Osteocyte (in vitro differentiated cells): Measurements from ENCODE around the gene MAPK1. TPM values are rescaled to one million over a fixed set of nuclear protein-coding genes. Genes with fewer than 3 reads are reported as not detected.
A peak's percentile ranks its signal among the peaks of the same experiment; 100 is the strongest.
"Not testable (repeated sequence)": the region's sequence is repeated elsewhere in the genome, so short reads cannot be mapped to it uniquely, and the experiment has no call there.

Source experiments
- DNase-seq: peaks from one replicate; pipeline ENCODE4 v3.0.0; 2021; ENCODE audit warnings: mixed read lengths; ENCODE audit not compliant: unreplicated experiment; ENCODE audit errors: extremely low spot score
- H3K27ac Mint-ChIP-seq: one replicate; pipeline ENCODE4 v1.8.0; 2021; ENCODE audit warnings: mild to moderate bottlenecking, mixed read lengths; ENCODE audit not compliant: unreplicated experiment
- H3K27me3 Mint-ChIP-seq: one replicate; pipeline ENCODE4 v1.8.0; 2021; ENCODE audit warnings: mixed read lengths; ENCODE audit not compliant: unreplicated experiment
- H3K36me3 Mint-ChIP-seq: one replicate; pipeline ENCODE4 v1.8.0; 2021; ENCODE audit warnings: mixed read lengths; ENCODE audit not compliant: unreplicated experiment
- H3K4me1 Mint-ChIP-seq: one replicate; pipeline ENCODE4 v1.8.0; 2021; ENCODE audit warnings: mixed read lengths; ENCODE audit not compliant: unreplicated experiment
- H3K4me3 Mint-ChIP-seq: one replicate; pipeline ENCODE4 v1.8.0; 2021; ENCODE audit warnings: mild to moderate bottlenecking, moderate library complexity, mixed read lengths; ENCODE audit not compliant: unreplicated experiment
- H3K9me3 Mint-ChIP-seq: one replicate; pipeline ENCODE4 v1.8.0; 2021; ENCODE audit warnings: mixed read lengths; ENCODE audit not compliant: unreplicated experiment
- total RNA-seq: library from RNA; stranded (reverse); gene quantifications from 2 replicates; pipeline ENCODE4 v1.2.1, GENCODE V29; 2021
- TF ChIP-seq, protein P1 (sequence below): fragments of 200-600 bp; sonication (generic); IDR thresholded peaks from 2 replicates; pipeline ENCODE4 v1.5.0; 2021; ENCODE audit warnings: antibody characterized with exemption, mild to moderate bottlenecking, moderate library complexity

The MAPK1 gene
- total RNA-seq, 1 donor from 2014 or later, result 159 TPM

DNA sequence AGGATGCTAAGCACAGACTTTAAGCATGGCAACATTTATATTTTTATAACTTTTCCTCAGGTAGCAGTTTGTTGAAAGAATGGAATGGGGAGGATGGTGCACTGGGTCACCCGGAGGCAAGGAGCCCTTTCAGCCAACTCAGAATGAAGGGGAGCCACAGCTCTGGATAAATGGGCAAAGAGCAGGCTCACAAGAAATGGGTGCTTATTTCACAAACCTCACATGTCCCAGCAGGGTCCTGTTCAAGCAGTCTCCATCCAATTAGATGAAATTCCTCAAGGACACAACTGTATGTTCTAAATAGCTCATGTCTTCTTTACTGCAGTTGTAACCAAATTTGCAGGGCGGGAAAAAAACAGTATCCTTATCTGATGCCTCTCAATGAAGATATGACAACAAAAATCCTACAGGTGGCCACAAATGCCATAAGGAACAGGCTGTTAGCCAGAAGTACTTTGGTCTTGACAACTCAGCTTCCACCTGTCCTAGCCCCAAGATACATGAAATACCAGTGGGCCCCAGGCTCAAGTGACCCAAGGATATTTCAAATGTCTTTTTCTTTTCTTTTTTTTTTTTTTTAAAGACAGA lies 48.2 kb downstream of the MAPK1 start:
- Mint-ChIP-seq H3K4me1 (peaks cover 51% of the 10 kb centered on the region), H3K4me3 (no peak overlapping the region), H3K27ac (peak overlapping the region; percentile 98), H3K36me3 (no peaks in the 10 kb centered on the region), H3K27me3 (no peaks in the 10 kb centered on the region), H3K9me3 (no peaks in the 10 kb centered on the region)
- TF ChIP-seq, protein P1, sequence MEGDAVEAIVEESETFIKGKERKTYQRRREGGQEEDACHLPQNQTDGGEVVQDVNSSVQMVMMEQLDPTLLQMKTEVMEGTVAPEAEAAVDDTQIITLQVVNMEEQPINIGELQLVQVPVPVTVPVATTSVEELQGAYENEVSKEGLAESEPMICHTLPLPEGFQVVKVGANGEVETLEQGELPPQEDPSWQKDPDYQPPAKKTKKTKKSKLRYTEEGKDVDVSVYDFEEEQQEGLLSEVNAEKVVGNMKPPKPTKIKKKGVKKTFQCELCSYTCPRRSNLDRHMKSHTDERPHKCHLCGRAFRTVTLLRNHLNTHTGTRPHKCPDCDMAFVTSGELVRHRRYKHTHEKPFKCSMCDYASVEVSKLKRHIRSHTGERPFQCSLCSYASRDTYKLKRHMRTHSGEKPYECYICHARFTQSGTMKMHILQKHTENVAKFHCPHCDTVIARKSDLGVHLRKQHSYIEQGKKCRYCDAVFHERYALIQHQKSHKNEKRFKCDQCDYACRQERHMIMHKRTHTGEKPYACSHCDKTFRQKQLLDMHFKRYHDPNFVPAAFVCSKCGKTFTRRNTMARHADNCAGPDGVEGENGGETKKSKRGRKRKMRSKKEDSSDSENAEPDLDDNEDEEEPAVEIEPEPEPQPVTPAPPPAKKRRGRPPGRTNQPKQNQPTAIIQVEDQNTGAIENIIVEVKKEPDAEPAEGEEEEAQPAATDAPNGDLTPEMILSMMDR, result no peak
- DNase-seq, result no peak

DNA sequence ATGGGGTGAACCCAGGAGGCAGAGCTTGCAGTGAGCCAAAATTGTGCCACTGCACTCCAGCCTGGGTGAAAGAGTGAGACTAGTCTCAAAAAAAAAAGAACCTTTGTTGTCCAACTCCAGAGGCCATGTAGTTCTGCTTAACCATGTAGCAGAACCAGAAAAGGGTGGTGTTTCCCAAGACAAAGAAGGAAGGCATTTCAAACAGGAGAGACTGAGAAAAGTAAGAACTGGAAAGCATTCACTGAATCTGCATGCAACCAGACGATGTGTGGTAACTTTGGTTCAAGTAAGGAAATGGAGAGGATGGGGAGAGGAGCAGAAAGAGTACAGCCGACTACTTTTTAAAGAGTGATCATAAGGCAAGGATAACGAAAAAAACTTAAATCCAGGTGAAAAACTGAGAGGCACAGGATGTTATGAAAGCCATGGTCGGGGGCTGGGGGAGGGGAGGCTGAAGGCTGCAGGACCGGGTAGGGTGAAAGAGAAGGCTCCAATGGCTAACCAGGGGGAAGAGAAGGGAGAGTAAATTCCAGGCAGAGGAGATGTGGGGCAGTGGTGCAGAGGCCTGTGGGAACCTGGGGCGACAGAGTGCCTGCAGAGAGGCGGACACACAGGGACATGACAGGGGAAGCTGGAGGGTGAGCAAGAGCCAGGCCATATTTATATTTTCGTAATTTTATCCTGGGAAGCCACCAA lies 48.8 kb downstream of the MAPK1 start:
- H3K9me3 Mint-ChIP-seq, result no peaks in the 10 kb centered on the region
- H3K27me3 Mint-ChIP-seq, result no peaks in the 10 kb centered on the region
- peak overlapping the region; percentile 98 for H3K27ac Mint-ChIP-seq
- H3K4me1 Mint-ChIP-seq, result peaks cover 46% of the 10 kb centered on the region
- H3K4me3 Mint-ChIP-seq, result no peak overlapping the region
- H3K36me3 Mint-ChIP-seq, result no peaks in the 10 kb centered on the region
- DNase-seq, result no peak
- TF ChIP-seq, protein P1, result no peak

DNA sequence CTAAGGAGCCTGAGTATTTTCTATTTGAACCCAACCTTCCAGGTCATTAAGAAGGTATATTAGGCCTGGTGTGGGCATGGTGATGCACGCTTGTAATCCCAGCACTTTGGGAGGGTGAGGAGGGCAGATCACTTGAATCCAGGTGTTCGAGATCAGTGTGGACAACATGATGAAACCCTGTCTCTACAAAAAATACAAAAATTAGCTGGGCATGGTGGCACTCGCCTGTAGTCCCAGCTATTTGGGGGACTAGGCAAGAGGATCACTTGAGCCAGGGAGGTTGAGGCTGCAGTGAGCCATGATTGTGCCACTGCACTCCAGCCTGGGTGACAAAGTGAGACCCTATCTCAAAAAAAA lies 50.0 kb downstream of the MAPK1 start:
- DNase-seq, H3K36me3 Mint-ChIP-seq, H3K27me3 Mint-ChIP-seq, H3K9me3 Mint-ChIP-seq, H3K4me3 Mint-ChIP-seq: not testable (repeated sequence)
- H3K4me1 Mint-ChIP-seq, result peaks cover 38% of the 10 kb centered on the region
- H3K27ac Mint-ChIP-seq, result peak overlapping the region; percentile 98

DNA sequence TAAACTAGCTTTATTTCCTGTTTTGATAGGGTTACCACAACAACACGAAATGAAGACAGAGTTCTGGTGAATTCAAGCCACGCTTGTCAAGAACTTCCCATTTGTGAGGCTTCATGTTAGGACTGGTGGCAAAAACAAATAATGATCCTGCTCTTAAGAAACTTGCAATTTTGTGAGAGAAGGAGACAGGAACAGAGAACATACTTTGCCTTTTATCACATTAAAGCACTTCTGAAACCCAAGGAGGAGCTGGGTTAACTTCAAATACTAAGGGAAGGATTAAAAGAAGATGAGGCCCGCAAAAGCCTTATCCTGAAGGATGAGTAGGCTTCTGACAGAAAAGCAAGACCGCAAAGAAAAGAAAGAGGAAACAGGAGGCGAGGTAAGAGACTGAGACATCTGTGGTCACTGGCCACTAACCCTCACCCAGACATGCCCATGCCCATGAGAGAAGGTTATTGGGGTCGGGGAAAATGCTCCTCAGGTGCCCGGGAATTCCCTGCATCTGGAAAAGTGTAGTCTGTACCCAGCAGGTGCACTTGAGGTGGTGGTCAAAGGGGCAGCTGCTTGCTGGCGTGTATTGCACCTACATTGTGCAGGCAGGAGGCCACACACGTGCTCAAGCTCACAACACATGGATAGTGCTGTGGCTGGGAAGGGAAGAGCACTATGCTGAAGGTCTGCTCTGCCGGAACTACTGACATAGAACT lies 50.5 kb downstream of the MAPK1 start:
- no peak for DNase-seq
- no peaks in the 10 kb centered on the region for H3K27me3 Mint-ChIP-seq
- H3K4me3 Mint-ChIP-seq, result peak overlapping the region; percentile 38
- no peaks in the 10 kb centered on the region for H3K9me3 Mint-ChIP-seq
- TF ChIP-seq, protein P1, result no peak
- H3K4me1 Mint-ChIP-seq, result peaks cover 38% of the 10 kb centered on the region
- H3K36me3 Mint-ChIP-seq, result no peaks in the 10 kb centered on the region
- peak overlapping the region; percentile 98 for H3K27ac Mint-ChIP-seq

DNA sequence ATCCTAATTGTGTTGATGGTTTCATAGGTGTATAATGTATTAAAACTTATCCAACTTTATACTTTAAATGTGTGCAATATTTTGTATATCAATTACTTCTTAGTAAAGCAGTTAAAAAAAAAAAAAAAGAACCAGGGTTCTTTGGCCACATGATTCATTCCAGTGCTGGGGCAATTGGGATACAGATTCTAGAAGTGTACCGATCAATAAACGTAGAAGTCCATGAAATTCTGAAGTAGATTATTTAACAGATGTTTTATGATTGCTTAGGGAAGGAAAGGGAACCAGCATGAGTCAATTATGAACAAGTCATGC lies 51.0 kb downstream of the MAPK1 start:
- H3K4me1 Mint-ChIP-seq, result peaks cover 37% of the 10 kb centered on the region
- no peaks in the 10 kb centered on the region for H3K36me3 Mint-ChIP-seq
- TF ChIP-seq, protein P1, result no peak
- H3K27ac Mint-ChIP-seq, result peak overlapping the region; percentile 98
- no peaks in the 10 kb centered on the region for H3K27me3 Mint-ChIP-seq
- peak overlapping the region; percentile 38 for H3K4me3 Mint-ChIP-seq
- DNase-seq, result no peak
- no peaks in the 10 kb centered on the region for H3K9me3 Mint-ChIP-seq
